ENCODE data around the gene FRMD8.

FRMD8 gene

GRCh38 chr11:65416341-65416824 is 29.9 kb downstream of the FRMD8 start:
- DNase-seq = peak; percentile 93

GRCh38 chr11:65416841-65417701 is 30.6 kb downstream of the FRMD8 start:
- DNase-seq = no peak

GRCh38 chr11:65417702-65418430 is 31.4 kb downstream of the FRMD8 start:
- no peak for DNase-seq

- DNase-seq = peak; percentile 62
These were observed 31.9 kb downstream of the FRMD8 start for GRCh38 chr11:65418431-65418680.

- DNase-seq = peak; percentile 97
These were observed 32.4 kb downstream of the FRMD8 start for GRCh38 chr11:65418681-65419459.

GRCh38 chr11:65419460-65419771 is 33.0 kb downstream of the FRMD8 start:
- peak; percentile 47 for DNase-seq

- peak; percentile 92 for DNase-seq
These were observed 33.5 kb downstream of the FRMD8 start for GRCh38 chr11:65419772-65420481.

- no peak for DNase-seq
These were observed 34.1 kb downstream of the FRMD8 start for GRCh38 chr11:65420506-65420905.

- DNase-seq = peak; percentile 91
These were observed 34.7 kb downstream of the FRMD8 start for GRCh38 chr11:65420979-65421793.

GRCh38 chr11:65421794-65422632 is 35.6 kb downstream of the FRMD8 start:
- peak; percentile 98 for DNase-seq

GRCh38 chr11:65422633-65423515 is 36.4 kb downstream of the FRMD8 start, which contains the start of gene NEAT1:
Gene NEAT1 (plus strand): TSS chr11:65422798.
- peak; percentile 93 for DNase-seq

- peak; percentile 42 for DNase-seq
These were observed 37.2 kb downstream of the FRMD8 start for GRCh38 chr11:65423516-65424204.

- DNase-seq = peak; percentile 36
These were observed 38.0 kb downstream of the FRMD8 start for GRCh38 chr11:65424205-65425104.

GRCh38 chr11:65425105-65425970 is 38.9 kb downstream of the FRMD8 start:
- no peak for DNase-seq

- DNase-seq = no peak
These were observed 39.8 kb downstream of the FRMD8 start for GRCh38 chr11:65425971-65426838.
